Hematopoietic multipotent progenitor cell treated with erythropoietin and hydrocortisone succinate and interleukin-3 and kit ligand, for 6 days (in vitro differentiated cells): Measurements from ENCODE around the gene FAM50A.
A peak's percentile ranks its signal among the peaks of the same experiment; 100 is the strongest.

Experiments used
- DNase-seq: peaks from one replicate; pipeline ENCODE4 v3.0.0-alpha.2; 2015

FAM50A gene

DNA sequence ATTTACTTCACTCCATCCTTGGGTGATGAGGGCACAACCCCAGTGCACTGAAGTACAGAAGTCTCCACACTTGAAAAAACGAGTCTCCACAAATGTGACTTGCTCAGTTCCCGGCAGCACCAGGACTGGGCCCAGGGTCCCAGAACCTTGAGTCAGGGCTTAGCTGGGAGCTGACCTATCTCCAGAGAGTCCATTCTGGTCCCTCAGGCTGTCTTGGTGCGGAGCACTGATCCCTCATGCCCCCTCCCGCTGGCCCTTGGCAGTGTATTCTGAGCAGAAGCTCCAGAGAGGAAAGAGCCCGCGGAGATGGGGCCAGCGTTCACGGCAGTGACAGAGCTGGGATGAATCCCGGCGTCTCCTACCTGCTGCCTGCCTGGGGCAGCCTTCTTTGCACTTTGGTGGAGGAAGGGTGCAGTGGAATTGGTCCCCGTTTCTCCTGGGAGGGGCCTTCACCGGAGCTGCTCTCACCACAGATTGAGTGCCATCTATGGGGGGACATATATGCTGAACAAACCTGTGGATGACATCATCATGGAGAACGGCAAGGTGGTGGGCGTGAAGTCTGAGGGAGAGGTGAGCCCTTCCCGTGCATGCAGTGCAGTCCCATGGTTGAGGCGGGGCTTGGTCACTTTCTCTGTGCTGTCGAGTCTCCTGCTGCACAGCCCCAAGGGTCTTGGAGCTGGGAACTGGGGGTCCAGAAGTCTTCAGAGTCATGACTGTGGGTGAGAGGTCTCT, 3.2 kb upstream of the FAM50A start:
- DNase-seq, result no peak

DNA sequence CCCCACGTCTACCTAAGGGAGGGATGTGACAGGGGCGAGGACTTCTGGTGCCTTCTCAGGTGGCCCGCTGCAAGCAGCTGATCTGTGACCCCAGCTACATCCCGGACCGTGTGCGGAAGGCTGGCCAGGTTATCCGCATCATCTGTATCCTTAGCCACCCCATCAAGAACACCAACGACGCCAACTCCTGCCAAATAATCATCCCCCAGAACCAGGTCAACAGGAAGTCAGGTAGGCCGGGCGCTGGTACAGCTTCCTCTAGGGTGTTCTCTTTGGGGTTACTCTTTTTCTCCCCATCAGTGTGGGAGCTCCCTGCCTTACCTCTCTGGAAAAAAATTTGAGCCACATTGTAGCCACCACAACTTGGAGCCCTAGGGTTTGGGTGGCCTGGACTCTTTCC, 2.4 kb upstream of the FAM50A start:
- DNase-seq, result no peak

DNA sequence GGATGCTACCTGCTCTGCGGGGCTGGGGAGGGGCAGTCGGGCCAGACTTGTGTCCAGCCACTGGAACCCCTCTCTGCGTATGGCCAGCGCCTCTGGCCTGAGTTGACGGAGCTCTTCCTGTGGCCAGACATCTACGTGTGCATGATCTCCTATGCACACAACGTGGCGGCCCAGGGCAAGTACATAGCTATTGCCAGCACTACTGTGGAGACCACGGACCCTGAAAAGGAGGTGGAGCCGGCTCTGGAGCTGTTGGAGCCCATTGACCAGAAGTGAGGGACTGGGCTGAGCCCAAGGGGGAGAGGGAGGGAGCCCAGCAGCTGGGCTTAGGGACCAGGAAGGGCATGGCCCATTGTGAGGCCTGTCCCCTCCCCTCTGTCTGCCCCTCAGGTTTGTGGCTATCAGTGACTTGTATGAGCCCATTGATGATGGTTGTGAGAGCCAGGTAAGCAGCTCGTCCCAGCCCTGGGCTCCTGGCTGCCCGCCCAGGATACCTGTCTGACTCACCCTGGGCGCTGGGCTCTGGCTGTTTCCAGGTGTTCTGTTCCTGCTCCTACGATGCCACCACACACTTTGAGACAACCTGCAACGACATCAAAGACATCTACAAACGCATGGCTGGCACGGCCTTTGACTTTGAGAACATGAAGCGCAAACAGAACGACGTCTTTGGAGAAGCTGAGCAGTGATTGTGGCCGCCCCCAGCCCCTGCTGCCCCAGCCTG, 1.8 kb upstream of the FAM50A start:
- DNase-seq, result no peak

DNA sequence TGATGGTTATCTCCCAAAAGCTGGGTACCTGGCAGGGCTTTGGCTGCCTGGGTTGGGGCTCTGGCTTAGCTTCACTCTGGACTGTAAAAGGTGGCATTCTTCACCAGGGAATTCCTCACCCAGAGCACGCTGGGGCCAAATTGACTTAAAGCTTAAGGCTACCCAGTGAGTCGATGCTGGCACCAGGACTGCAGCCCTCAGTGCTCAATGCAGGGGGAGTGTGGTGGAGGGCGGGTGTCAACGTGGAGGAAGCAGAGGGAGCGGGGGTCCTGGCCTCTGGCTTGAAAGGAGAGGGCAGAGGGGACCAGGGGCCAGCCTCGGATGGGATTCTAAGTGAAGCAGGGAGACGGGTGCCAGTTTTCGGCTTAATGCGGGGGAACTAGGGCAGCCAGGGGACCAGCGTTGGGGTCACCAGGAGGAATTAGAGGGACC, 446 bp upstream of the FAM50A start:
- DNase-seq, result no peak

DNA sequence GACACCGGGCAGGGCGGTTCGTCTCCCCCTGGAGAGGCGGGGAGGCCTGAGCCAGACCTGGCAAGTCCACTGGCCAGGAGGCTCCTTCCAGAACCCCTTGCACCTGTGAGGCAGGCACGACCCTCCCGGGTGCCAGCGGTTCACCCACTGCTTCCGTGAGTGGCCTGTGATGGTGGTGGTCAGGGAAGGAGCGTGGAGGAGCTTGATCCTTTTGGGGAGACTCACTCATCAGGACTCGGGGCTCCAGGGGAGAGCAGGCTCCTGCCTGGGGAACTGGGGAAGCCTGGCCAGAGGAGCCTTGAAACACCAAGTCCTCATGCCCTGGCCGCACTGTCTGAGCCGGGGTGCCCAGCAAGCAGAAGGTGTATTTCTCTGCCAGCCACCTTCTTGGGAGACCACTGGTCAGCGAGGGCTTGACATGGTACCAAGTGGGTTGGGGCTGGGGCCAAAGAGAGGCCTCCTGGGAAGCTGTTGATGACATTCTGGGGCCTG, 860 bp downstream of the FAM50A start:
- no peak for DNase-seq

DNA sequence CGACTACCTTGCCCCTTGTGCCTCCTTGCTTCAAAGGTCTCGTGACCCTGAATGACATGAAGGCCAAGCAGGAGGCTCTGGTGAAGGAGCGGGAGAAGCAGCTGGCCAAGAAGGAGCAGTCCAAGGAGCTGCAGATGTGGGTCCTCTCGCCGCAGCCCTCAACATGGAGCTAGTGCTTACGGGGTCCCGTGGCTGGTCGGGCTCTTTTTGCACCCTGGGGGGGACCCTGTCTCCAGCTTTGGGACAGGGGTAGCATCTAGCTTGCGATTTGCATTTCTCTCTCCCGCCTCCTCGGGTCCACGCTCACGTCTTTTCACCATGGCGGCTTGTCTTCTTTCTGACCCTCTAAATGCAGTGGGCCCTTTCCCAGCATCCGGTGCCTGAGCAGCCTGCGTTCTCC, 1.8 kb downstream of the FAM50A start:
- DNase-seq, result no peak

DNA sequence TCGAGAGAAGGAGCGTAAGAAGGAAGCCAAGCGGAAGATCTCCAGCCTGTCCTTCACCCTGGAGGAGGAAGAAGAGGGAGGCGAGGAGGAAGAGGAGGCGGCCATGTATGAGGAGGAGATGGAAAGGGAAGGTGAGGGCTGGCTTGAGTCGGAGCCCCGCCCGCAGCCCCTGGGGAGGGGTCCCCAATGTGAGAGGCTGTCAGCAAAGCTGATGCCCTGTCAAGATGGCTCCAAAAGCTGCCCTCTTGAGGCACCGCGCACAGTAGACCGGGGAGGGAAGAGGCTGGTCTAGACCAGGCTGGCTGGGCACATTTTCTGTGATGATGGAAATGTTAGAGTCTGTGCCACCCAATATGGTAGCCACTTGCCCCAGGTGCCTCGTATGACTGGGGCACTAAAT, 2.5 kb downstream of the FAM50A start:
- no peak for DNase-seq

DNA sequence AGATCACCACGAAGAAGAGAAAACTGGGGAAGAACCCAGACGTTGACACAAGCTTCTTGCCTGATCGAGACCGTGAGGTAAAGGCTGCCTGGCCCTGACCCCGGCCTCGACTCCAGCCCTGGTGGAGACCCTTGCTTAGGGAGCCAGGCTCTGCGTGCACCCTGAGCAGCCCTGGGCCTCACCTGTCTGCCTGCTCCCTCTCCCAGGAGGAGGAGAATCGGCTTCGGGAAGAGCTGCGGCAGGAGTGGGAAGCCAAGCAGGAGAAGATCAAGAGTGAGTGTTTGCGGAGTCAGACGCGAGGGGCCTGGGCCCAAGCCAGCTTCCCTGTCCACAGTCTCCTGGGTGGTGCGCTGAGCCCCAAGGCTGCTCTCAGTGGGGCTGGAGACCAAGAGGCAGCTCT, 4.5 kb downstream of the FAM50A start:
- DNase-seq, result no peak

DNA sequence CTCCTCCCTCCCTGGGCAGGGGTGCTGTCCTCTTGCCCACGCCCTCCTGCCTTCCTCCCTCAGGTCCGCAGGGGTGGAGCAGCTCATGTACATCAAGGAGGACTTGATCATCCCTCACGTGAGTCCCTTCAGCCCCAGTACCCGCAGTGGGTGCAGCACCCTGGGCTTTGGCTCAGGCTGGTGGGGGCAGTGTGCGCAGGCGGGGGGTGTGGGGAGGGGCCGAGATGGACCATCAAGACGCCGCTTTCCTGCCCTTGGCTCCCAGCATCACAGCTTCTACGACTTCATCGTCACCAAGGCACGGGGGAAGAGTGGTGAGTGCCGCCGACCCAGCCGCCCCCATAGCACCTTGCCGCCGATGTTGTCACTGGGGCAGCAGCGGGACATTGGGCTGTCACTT, 5.7 kb downstream of the FAM50A start:
- DNase-seq, result no peak

DNA sequence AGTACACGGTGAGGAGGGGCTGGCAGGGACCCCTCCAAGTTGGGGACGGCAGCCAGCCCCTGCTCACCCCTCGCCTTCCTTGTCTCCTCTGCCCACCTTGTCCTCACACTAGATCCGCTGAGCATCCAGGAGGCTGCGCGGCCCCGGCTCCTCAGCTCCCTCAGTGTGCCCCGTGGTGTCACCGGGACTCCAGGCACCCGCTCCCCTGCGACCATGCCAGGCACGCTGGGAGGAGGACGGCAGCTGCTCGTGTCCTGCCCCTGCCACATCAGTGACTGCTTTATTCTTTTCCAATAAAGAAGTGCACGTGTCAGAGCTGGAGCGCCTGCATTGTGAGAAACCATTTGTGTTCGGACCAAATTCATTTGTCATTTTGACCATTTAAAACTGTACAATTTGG, 6.4 kb downstream of the FAM50A start:
- no peak for DNase-seq

DNA sequence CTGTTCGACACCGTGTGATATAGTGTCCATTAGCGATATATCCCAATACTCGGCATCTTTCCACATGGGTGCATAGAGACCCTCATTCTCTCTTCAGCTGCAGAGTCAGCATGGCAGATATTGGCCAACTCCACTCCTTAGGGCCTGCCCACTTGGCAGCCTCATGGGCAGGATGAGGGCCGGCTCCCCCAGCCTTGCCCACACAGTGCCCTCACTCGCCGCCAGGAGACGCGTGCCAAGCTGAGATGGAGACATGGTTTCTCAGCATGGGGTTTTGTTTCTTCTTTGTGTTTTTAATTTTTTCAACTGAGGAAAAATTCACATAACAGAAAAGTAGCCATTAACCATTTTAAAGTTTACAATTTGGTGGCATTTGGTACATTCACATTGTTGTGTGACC, 8.9 kb downstream of the FAM50A start:
- no peak for DNase-seq

DNA sequence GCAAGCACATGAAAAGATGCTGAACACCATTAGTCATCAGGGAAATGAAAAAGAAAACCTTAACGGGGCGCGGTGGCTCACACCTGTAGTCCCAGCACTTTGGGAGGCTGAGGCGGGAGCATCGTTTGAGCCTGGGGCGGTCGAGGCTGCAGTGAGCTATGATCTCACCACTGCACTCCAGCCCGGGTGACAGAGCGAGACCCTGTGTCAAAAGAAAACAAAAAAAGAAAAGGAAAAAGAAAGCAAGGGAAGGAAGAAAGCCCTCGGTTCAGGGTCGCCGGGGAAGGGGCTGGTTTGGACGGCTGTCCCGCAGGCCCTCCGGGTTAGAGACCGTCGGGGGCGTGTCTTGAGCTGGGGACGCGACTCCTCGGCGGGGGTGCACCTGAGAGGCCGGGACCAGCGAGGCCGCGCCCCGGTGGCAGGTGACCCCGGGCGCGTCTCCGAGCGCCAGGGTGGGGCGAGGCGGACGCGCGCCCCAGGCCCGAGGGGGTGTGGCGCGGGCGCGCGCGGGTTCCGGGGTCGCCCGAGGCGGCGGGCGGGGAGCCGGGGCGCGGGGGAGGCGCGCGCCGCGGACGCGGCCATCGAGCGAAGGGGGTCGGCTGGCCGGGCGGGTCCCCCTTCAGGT, 13.7 kb downstream of the FAM50A start:
- DNase-seq, result no peak

DNA sequence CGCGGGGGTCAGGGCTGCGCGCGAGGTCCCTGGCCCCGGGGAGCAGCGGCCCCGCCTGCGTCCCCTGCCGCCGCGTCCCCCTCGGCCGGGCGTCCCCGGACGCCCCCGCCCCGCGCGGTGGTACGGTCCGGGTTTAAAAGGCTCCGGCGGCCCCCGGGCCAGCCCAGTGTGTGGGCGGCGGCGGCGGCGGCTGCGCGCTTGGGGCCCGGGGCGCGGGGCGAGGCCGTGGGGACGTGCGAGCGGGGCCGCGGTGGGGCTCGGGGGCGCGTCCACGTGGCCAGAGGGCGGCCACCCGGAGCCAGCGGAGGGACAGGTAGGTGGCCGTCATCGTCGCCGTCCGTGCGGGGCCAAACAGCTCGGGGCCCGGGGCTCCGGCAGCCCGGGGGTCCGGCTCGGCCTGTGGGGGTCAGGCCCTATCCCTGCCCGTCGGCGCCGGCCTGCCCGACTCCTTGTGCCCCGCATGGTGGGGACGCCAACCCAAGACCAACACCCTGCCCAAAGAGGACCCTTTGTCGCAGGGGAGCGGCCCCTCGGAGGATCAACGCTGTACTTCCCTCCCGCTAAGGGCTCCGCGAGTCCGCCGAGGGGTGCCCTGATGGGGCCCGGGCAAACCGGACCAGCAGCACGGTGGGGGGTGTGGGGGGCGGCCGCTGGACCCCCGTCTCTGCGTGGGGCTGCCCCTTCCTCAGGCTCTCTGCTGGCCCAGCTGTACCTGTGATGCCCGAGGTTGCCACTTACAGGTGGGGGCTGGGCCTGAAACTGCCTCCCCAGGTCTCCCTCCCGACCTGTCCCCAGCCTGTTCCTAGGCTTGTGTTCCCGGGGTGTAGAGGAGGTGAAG, 14.4 kb downstream of the FAM50A start, which contains the start of gene PLXNA3:
Gene PLXNA3 (plus strand): TSS at position 166 of the 838 bp plus-strand sequence. CDS start 1,903 bp downstream, outside the sequence.
- DNase-seq, result no peak

DNA sequence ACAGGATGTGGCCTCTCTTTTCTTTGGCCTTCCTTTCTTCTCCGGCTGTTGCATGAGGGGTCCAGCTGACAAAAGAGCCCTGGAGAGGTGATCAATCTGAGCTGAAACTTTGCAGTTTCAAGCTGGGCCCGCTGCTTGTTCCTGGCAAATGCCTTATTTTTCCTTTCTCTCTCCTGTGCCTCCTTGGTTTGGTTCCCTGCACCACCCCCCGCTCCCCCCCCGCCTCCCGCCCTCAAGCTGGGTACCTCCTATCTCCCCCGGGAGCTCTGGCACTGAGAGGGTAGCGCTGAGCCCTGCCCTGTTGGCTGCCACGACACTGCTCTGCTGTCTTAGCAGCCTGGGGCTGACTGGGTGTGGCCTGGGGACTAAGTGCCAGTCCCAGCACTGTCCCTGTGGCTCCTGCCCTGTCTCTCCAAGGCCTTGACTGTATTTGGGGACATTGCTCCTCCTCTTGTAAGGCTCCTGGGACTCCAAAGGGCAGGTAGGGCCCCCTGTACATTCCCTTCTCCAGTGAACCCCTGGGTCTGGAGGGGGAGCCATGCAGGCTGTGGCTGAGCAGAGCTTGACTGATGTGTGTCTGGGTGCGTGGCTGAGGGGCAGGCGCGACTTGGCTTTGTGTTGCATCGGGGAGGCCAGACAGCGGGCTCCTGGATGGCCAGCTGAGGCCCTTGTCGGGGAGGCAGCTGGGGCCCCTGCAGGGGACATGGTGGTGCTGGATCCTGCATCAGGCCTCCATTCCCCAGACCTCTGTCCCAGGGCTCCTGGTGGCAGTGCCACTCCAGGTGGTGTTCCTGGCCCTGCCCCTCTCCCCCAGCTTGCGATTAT, 15.2 kb downstream of the FAM50A start:
- DNase-seq, result peak; percentile 75

DNA sequence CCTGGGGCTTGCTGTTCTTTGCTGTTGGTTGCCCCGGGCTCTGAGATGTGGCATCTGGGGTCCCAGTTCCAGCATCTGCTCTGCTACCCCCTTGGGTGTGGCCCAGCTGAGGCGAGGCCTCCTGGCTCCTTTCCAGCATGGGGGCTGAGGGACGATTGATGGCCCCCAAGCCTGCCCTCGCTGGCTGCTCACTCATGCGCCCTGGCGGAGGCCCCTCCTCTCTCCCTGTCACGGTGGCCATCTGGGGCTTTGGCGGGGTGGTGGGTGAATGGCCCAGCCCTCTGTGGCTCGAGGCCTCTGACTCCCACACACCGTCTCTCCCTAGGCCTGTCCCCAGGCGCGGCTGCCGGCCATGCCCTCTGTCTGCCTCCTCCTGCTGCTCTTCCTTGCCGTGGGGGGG, 15.9 kb downstream of the FAM50A start:
- DNase-seq, result peak; percentile 29

DNA sequence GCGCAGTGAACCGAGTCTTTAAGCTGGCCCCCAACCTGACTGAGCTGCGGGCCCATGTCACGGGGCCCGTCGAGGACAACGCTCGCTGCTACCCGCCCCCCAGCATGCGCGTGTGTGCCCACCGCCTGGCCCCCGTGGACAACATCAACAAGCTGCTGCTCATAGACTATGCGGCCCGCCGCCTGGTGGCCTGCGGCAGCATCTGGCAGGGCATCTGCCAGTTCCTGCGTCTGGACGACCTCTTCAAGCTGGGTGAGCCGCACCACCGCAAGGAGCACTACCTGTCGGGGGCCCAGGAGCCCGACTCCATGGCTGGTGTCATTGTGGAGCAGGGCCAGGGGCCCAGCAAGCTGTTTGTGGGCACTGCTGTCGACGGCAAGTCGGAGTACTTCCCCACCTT, 16.4 kb downstream of the FAM50A start:
- no peak for DNase-seq

DNA sequence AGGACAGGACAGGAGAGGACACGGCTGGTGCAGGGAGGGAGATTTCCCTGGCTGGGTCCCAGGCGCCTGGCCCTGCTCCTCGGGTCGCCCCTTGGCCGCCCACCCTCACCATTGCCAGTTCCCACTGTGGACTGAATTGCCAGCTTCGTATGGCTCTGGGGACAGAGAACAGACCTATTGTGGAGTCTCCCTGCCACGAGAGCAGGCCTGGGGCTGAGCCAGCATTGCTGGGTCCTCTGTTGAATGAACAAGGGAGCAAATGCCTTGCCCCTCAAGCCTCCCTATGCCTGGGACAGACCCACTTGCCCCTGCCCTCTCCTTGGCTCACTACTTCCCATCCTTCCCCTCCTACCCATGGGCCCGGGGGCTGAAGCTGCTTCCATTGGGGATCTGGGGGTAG, 18.5 kb downstream of the FAM50A start:
- DNase-seq, result no peak

DNA sequence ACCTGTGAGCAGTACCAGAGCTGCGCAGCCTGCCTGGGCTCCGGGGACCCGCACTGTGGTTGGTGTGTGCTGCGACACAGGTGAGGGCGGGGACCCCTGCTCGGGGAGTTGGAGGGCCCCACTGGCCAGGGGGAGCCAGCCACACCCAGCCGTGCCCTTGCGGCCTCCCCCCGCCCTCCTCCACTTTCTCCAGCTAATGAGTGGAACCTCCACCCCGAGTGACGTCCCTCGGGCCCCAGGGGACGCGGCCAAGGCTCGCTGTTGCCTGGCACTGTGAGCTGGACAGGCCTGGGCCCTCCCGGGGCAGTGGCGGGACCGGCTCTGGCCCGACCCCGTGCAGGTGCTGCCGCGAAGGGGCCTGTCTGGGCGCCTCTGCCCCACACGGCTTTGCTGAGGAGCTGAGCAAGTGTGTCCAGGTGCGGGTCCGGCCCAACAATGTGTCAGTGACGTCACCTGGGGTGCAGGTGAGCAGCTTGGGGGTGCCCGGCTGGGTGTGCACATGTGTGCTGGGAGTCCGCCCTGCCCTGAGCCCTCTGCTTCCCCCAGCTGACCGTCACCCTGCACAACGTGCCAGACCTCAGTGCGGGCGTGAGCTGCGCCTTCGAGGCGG, 19.8 kb downstream of the FAM50A start:
- no peak for DNase-seq

DNA sequence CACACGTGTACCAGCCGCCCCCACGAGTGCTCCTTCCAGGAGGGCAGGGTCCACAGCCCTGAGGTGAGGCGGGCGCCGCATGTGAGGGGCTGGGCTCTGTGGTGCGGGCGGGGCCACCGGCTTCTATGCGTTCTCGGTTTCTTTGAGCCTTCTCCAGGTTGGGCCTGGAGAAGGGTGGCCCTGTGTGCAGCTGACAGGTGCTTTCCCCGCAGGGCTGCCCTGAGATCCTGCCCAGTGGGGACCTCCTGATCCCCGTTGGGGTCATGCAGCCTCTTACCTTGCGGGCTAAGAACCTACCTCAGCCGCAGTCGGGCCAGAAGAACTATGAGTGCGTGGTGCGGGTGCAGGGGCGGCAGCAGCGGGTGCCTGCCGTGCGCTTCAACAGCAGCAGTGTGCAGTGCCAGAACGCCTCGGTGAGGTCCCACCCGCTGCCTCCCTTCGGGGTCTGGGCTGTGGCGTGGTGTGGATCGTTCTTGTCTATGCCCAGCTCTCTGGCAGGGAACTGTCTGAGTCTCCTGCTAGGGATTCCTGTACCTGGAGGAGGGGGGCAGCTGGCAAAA, 20.9 kb downstream of the FAM50A start:
- DNase-seq, result no peak

DNA sequence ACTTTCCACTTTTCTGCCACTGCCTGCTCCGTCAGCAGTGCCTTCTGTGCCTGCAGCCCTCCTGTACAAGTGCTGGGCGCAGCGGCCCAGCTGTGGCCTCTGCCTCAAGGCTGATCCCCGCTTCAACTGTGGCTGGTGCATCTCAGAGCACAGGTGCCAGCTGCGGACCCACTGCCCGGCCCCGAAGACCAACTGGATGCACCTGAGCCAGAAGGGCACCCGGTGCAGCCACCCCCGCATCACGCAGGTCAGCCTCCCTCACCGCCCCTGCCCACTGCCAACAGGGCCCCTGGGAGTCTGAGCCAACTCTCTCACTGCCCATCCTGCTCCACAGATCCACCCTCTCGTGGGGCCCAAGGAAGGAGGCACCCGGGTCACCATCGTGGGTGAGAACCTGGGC, 21.7 kb downstream of the FAM50A start:
- DNase-seq, result no peak

DNA sequence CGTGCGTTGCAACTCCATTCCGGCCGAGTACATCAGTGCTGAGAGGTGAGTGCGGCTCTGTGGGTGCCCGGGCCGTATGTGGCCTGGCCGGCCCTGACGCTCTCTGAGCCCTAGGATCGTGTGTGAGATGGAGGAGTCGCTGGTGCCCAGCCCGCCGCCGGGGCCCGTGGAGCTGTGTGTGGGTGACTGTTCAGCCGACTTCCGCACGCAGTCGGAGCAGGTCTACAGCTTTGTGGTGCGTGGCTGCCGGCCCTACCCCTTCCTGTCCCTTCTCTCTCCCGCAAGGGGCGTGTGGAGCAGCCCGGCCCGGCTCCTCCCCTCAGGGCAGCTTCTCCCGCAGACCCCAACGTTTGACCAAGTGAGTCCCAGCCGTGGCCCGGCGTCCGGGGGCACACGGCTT, 22.1 kb downstream of the FAM50A start:
- DNase-seq, result no peak
